Lower leg skin (tissue), 4 donors: ENCODE measurements around the gene CKS1B. TPM values are rescaled to one million over a fixed set of nuclear protein-coding genes. Genes with fewer than 3 reads are reported as not detected.

Experiments
- DNase-seq, 2 donors: peaks; one replicate each; pipeline ENCODE4 v3.0.0-alpha.2; 2019; ENCODE audit warnings: low spot score in 2 of 2
- H3K4me3 ChIP-seq: fragments of 200-600 bp; sonication (generic); 2 replicates; pipeline ENCODE4 v1.5.1; 2017; ENCODE audit warnings: mild to moderate bottlenecking, low read depth; ENCODE audit not compliant: poor library complexity, severe bottlenecking
- CTCF ChIP-seq, 3 donors: fragments of 450-650 bp; IDR thresholded peaks; one replicate each; pipeline ENCODE4 v1.5.1; 2016; ENCODE audit warnings: antibody characterized with exemption in 3 of 3, mild to moderate bottlenecking in 3 of 3, moderate library complexity in 2 of 3
- POLR2A ChIP-seq, 2 donors: fragments of 450-650 bp; IDR thresholded peaks; one replicate each; pipeline ENCODE4 v1.6.1; 2016 to 2017; ENCODE audit warnings: antibody characterized with exemption in 2 of 2, mild to moderate bottlenecking in 1 of 2, moderate library complexity in 1 of 2
- WGBS, 2 donors: methylation state at CpG; one replicate each; pipeline ENCODE4 v1.1.5; 2018; 5-methylcytosine and 5-hydroxymethylcytosine counted together
- intact Hi-C: fragments of 100-400 bp; cut with DNase I; formaldehyde crosslinking; loops from one replicate; pipeline ENCODE4 v1.15.0; 2023; ENCODE audit warnings: low total_unique reads
- total RNA-seq, 4 donors: library from RNA; depleted of rRNA; stranded (reverse); fragments of >200 nt; gene quantifications; one replicate each; pipeline ENCODE4 v1.1.0, GENCODE V29; 2016

Gene CKS1B
- total RNA-seq, 4 donors from 2014 or later: 40.0 to 58.7 (median 45.3) TPM

- 78 to 81% methylated on average over 6 to 7 of the region's 7 CpGs for WGBS, 2 donors
- no peak overlapping the region for H3K4me3 ChIP-seq
- intact Hi-C loops: loop anchor here (10.0 kb wide), 1 partner anchor 49 kb away; no protein-coding TSS in a partner anchor
- no peak for TF ChIP-seq CTCF (IDR thresholded peaks at IDR 0.05)
- TF ChIP-seq POLR2A (IDR thresholded peaks at IDR 0.05): no peak
- no peak for DNase-seq
Measured at GRCh38 chr1:154966111-154966510, 8.4 kb upstream of the CKS1B start.

GRCh38 chr1:154967331-154967950, 7.0 kb upstream of the CKS1B start:
- intact Hi-C loops: loop anchor here (10.0 kb wide), 1 partner anchor 47 kb away; no protein-coding TSS in a partner anchor

GRCh38 chr1:154968731-154969130, 5.8 kb upstream of the CKS1B start:
- intact Hi-C loops: loop anchor here (10.0 kb wide), 1 partner anchor 46 kb away; no protein-coding TSS in a partner anchor
- WGBS, 2 donors: 87 to 90% methylated on average over 3 of the region's 3 CpGs
- DNase-seq: no peak
- TF ChIP-seq CTCF (IDR thresholded peaks at IDR 0.05): no peak
- no peak for TF ChIP-seq POLR2A (IDR thresholded peaks at IDR 0.05)
- no peak overlapping the region for H3K4me3 ChIP-seq

More at GRCh38 chr1:154967331-154967950, 7.0 kb upstream of the CKS1B start:
- no peak overlapping the region for H3K4me3 ChIP-seq
- no peak for TF ChIP-seq POLR2A (IDR thresholded peaks at IDR 0.05)
- no peak for TF ChIP-seq CTCF (IDR thresholded peaks at IDR 0.05)
- DNase-seq: no peak
- 65 to 71% methylated on average over 5 of the region's 5 CpGs for WGBS, 2 donors

- intact Hi-C loops: loop anchor here (10.0 kb wide), 1 partner anchor 46 kb away; no protein-coding TSS in a partner anchor
- TF ChIP-seq CTCF (IDR thresholded peaks at IDR 0.05) (no peak), POLR2A (IDR thresholded peaks at IDR 0.05) (no peak)
- no peak overlapping the region for H3K4me3 ChIP-seq
- no peak for DNase-seq
- 49 to 61% methylated on average over 5 of the region's 5 CpGs for WGBS, 2 donors
Measured at GRCh38 chr1:154969246-154969645, 5.2 kb upstream of the CKS1B start.

GRCh38 chr1:154969860-154970452, 4.5 kb upstream of the CKS1B start:
- intact Hi-C loops: loop anchor here (10.0 kb wide), 1 partner anchor 45 kb away; no protein-coding TSS in a partner anchor
- 17 to 27% methylated on average over 20 to 22 of the region's 22 CpGs for WGBS, 2 donors
- DNase-seq: no peak
- TF ChIP-seq CTCF (IDR thresholded peaks at IDR 0.05): no peak
- TF ChIP-seq POLR2A (IDR thresholded peaks at IDR 0.05): no peak
- peak overlapping the region; percentile 17 for H3K4me3 ChIP-seq
